Retinal pigment epithelial cell (primary cell): Measurements from ENCODE around the gene TSPAN32.

ENCODE experiments used
- DNase-seq: peaks from one replicate; pipeline ENCODE4 v3.0.0-alpha.2; 2010; ENCODE audit warnings: low read depth
- H3K4me3 ChIP-seq: 2 replicates; pipeline ENCODE4 v1.5.1; 2011; ENCODE audit warnings: mild to moderate bottlenecking, low read length, control low read depth, moderate library complexity
- TF ChIP-seq, protein P1 (sequence below): conservative IDR thresholded peaks from 2 replicates; pipeline ENCODE4 v1.5.1; 2011; ENCODE audit warnings: low read depth, low read length, control low read depth, inconsistent platforms

Gene TSPAN32

DNA sequence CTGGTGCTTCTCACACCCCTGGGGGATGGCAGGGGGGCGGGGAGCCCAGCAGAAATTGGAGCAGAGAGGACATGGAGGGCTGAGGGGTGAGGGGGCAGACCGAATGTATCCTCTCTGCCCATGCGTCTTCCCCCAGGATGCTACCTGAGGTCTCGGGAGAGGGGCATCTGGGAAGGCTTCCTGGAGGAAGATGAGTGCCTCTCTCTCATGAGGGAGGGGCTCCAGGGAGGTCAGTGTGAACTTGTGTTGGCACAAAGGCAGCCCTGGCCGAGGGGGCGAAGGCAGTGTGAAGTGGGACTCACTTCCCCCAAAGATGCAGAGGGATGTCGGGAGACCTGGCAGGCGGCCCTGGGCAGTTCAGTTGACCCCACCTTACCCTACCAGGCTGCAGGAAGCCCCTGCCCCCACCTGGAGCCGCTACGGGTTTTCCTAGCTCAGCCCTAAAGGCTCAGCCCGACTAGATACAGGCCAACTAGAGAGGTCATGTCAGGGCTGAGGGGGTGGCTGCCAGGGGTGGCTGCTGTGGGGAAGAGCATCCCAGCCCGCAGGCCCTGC is 41.8 kb upstream of the TSPAN32 start:
- TF ChIP-seq, protein P1, sequence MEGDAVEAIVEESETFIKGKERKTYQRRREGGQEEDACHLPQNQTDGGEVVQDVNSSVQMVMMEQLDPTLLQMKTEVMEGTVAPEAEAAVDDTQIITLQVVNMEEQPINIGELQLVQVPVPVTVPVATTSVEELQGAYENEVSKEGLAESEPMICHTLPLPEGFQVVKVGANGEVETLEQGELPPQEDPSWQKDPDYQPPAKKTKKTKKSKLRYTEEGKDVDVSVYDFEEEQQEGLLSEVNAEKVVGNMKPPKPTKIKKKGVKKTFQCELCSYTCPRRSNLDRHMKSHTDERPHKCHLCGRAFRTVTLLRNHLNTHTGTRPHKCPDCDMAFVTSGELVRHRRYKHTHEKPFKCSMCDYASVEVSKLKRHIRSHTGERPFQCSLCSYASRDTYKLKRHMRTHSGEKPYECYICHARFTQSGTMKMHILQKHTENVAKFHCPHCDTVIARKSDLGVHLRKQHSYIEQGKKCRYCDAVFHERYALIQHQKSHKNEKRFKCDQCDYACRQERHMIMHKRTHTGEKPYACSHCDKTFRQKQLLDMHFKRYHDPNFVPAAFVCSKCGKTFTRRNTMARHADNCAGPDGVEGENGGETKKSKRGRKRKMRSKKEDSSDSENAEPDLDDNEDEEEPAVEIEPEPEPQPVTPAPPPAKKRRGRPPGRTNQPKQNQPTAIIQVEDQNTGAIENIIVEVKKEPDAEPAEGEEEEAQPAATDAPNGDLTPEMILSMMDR, result no peak
- no peak for DNase-seq
- H3K4me3 ChIP-seq, result no peak overlapping the region

DNA sequence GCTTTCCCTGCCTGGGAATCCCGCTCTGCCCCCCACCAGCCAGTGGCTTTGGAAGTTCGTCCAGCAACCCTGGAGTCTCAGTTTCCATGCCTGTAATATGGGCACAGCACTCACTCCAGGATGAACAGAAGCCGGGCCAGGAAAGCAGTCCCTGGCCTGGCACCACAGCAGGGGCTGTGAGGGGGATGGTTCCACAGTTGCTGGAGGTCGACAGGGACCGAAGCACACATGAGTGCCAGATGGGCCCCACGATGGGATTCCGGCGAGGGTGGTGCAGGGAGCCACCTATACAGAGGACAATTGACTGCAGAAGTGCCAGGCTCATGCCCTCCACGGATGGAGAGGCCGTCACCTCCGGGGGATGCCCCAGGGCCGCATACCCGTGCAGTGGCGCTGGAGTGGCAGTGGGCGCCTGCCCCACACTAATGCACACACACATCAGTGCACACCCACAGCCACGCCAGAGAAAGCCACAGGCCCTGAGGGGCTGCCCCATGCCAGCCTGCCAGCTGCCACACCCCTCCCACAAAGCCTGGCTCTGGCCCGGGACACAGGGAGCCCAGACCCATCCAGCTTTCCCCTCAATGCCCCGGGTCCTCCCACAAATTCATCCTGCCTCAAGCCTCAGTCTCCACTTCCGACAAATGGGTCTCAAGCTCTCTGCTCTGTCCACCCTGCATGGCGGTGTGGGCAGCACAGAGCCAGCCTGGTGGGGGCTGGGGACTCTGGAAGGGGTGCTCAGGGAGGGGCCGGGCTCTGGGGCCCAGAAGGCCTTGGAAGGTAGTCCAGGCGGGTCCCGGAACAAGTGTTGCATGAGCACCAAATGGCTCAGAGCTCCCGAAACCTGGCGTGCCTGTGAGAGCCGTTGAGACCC is 41.1 kb upstream of the TSPAN32 start:
- TF ChIP-seq, protein P1, result no peak
- no peak overlapping the region for H3K4me3 ChIP-seq
- DNase-seq, result no peak

DNA sequence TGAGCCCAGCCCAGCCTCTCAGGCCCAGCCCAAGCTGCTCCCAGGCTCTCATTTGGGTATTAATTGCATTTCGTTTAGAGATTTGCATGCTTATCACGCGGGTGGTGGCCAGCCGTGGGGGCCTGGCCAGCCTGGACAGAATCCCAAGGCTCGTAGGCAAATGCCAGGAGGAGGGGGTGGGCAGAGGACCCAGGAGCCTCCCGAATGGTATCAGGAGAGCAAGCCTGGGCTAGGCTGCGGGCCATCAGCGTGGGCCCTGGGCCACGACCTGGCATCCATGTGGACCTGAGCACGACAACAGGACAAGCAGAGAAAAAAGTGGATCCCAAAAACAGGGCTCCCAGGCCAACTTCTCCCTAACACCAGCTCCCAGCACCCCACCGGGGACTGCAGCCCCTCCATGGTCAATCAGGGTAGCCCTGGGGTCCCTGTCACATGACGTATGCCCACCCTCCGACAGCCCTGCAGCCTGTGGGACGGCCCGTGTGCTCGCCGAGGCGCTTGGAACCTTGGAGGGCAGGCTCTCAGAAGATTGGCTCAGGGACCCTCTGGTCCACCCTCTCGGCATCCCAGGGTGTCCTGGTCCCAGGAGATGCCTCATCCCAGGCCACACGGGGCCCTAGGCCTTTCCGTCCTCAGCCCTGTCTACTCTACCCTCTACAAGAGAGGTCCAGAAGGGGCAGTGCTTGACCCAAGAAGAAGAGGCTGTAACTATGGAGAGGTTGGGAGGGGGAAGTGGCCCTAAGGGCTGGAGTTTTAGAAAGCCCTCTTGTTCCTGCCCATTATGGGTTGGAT is 40.2 kb upstream of the TSPAN32 start:
- H3K4me3 ChIP-seq, result no peak overlapping the region
- TF ChIP-seq, protein P1, result no peak
- no peak for DNase-seq

DNA sequence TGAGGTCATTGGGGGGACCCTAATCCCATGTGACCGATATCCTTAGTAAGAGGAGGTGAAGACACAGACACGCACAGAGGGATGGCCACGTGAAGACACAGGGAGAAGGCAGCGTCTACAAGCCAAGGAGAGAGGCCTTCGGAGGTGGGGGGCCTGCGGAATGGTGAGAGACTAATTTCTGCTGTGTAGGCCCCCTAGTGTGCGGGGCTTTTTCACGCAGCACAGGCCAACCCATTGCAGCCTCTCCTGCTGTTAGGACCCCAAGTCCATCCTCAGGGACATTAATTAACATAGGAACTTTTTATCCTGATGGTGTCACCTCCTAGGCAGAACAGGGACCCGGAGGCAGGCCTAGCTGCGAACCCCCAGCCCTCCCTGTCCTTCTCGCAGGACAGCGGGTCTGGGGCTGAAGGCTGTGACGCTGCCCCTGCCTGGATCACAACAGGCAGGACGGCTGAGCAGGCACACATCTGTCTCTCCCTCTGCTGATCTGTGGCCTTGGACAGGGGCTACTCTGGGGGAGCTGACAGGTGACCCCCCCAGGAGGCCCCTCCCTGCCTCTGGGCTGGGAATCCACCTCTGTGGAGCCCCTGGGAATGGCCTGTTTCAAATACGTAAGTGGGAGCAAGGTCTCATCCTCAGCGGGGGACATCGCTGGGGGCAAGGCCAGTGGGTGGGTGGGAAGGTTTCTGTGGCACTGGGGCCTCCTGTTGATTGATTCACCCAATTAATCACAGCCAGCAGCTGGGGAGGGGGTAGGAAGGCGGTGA is 39.3 kb upstream of the TSPAN32 start:
- TF ChIP-seq, protein P1, result no peak
- no peak for DNase-seq
- H3K4me3 ChIP-seq, result no peak overlapping the region

DNA sequence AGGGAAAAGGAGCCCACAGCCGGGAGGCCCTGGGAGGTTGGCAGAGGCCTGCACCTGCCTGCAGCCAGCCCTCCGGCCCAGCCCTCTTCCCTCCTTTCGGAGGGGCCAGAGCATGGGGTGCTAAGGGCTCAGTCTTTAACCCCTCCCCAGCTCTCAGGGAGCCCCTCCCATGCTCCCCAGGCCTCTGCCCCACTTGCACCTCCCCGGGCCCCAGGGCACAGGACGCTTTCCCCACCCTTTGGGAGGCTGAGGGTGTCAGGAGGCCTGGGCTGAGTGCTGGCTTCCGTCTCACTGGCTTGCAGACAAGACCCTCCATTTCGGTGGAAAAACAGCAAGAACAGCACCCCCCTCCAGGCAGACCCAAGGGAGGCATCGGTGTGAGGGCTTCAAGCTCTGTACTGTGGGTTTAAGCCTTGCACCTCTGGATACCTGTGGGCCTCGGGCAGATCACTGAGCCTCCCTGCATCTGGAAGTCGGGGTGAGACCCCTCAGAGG is 38.7 kb upstream of the TSPAN32 start:
- no peak for DNase-seq
- no peak overlapping the region for H3K4me3 ChIP-seq
- TF ChIP-seq, protein P1, result no peak

DNA sequence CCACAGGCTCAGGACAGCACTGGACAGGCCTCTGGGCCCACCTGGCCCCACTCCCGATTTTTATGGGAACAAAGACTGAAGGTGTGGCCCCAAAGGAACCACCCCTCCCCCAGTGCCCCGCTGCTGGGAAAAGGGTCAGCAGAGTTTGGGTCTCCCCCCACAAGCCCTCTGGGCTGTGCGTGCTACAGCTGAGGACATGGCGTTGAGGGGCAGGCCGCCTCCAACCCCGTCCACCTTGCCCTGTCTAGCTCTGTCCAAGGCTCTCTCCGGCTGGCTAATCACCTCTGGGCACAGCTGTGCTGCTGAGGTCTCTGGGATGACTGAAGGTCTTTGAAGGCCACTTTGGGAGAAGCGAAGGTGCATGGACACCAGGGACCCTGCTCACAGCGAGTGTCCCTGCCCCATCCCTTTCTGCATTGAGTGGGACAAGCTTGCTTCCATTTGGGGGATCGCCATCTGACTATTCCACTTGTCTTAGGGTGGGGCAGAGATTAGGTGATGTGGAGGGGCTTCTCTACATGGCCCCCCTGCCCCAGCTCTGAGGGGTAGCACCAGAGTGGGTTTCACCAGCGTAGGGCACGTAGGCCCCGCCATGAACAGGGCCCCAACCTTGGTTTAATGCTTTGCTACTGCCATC is 38.0 kb upstream of the TSPAN32 start:
- TF ChIP-seq, protein P1, result no peak
- H3K4me3 ChIP-seq, result no peak overlapping the region
- DNase-seq, result no peak
